ENCODE results near the gene STX11. TPM values are rescaled to one million over a fixed set of nuclear protein-coding genes. Genes with fewer than 3 reads are reported as not detected.

The STX11 gene
- total and polyA plus RNA-seq, 2 of the 13 experiments (the other 11 are each of a cell fraction or from before 2014, with no cell fraction given): 0.03 TPM; not detected in 1

DNA sequence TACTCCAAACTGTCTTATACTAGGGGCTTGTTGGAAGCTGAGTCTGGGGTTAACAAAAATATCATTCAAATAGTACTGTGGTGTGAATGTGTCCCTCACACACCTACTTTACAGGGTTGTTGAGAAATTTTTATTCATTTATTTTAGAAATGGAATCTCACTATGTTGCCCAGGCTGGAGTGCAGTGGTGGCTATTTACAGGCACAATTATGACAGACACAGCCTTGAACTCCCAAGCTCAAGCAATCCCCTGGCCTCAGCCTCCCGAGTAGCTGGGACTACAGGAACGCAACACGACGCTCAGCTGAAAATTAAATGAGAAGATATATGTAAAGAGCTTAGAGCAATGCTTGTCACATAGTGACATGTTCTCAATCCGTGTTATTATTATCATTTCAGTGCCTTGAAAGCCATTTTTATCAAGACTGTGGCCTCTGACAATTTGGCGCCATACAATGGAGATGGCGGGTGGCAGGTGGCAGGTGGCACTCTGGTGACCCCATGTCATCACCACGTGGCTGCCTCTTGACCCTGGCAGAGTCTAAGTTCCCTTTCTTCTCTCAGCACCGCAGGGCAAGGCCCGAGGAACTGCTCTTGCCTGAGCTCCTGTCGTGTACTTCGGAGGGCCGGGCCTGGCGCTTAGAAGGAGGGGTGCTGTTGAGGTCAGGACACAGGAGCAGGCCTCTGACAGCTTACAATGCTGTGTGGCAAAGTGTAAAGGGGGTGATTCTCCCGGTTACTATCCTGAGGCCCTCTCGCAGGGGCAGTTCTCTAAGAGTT, 64.5 kb downstream of the STX11 start (continued):
- peak; percentile 56; the same call in 1 of the 2 replicates for TF ChIP-seq ZNF552 (CRISPR knock-in tag; IDR thresholded peaks at IDR 0.05; ENCODE audit: borderline replicate concordance)
- TF ChIP-seq, protein P1, sequence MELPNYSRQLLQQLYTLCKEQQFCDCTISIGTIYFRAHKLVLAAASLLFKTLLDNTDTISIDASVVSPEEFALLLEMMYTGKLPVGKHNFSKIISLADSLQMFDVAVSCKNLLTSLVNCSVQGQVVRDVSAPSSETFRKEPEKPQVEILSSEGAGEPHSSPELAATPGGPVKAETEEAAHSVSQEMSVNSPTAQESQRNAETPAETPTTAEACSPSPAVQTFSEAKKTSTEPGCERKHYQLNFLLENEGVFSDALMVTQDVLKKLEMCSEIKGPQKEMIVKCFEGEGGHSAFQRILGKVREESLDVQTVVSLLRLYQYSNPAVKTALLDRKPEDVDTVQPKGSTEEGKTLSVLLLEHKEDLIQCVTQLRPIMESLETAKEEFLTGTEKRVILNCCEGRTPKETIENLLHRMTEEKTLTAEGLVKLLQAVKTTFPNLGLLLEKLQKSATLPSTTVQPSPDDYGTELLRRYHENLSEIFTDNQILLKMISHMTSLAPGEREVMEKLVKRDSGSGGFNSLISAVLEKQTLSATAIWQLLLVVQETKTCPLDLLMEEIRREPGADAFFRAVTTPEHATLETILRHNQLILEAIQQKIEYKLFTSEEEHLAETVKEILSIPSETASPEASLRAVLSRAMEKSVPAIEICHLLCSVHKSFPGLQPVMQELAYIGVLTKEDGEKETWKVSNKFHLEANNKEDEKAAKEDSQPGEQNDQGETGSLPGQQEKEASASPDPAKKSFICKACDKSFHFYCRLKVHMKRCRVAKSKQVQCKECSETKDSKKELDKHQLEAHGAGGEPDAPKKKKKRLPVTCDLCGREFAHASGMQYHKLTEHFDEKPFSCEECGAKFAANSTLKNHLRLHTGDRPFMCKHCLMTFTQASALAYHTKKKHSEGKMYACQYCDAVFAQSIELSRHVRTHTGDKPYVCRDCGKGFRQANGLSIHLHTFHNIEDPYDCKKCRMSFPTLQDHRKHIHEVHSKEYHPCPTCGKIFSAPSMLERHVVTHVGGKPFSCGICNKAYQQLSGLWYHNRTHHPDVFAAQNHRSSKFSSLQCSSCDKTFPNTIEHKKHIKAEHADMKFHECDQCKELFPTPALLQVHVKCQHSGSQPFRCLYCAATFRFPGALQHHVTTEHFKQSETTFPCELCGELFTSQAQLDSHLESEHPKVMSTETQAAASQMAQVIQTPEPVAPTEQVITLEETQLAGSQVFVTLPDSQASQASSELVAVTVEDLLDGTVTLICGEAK (IDR thresholded peaks at IDR 0.05): no peak
- TF ChIP-seq, protein P1 (CRISPR knock-in tag; IDR thresholded peaks at IDR 0.05): no peak
- TF ChIP-seq, protein P2, sequence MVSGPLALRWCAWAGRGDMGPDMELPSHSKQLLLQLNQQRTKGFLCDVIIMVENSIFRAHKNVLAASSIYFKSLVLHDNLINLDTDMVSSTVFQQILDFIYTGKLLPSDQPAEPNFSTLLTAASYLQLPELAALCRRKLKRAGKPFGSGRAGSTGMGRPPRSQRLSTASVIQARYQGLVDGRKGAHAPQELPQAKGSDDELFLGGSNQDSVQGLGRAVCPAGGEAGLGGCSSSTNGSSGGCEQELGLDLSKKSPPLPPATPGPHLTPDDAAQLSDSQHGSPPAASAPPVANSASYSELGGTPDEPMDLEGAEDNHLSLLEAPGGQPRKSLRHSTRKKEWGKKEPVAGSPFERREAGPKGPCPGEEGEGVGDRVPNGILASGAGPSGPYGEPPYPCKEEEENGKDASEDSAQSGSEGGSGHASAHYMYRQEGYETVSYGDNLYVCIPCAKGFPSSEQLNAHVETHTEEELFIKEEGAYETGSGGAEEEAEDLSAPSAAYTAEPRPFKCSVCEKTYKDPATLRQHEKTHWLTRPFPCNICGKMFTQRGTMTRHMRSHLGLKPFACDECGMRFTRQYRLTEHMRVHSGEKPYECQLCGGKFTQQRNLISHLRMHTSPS (CRISPR knock-in tag; IDR thresholded peaks at IDR 0.05; ENCODE audit: low read depth): no peak
- no peak for TF ChIP-seq GABPA (IDR thresholded peaks at IDR 0.05; ENCODE audit: low read depth, low read length)
- TF ChIP-seq GABPA (CRISPR knock-in tag; IDR thresholded peaks at IDR 0.05; ENCODE audit: low read depth): no peak
- peak; percentile 59; the same call in 1 of the 2 replicates for TF ChIP-seq ZNF598 (CRISPR knock-in tag; IDR thresholded peaks at IDR 0.05; ENCODE audit: borderline replicate concordance)
- no peak; the same call in 1 of the 2 replicates for TF ChIP-seq ZNF30 (CRISPR knock-in tag; IDR thresholded peaks at IDR 0.05)

Measured in HepG2 (cell line).